Left cardiac atrium (tissue), 4 donors: ENCODE measurements around the gene ABHD15. TPM values are rescaled to one million over a fixed set of nuclear protein-coding genes. Genes with fewer than 3 reads are reported as not detected.
"Not testable (repeated sequence)": the region's sequence is repeated elsewhere in the genome, so short reads cannot be mapped to it uniquely, and the experiment has no call there.

Experiments
- ATAC-seq, 2 donors: fragments of 200-7000 bp; cut with Tn5 transposase; one replicate each; pipeline ENCODE4 v1.9.1; 2020; ENCODE audit warnings: mild to moderate bottlenecking in 2 of 2, moderate library complexity in 2 of 2
- DNase-seq: peaks from one replicate; pipeline ENCODE4 v3.0.0-alpha.2; 2020
- intact Hi-C, 2 donors: fragments of 100-400 bp; cut with DNase I; formaldehyde crosslinking; loops; one replicate each; pipeline versions ENCODE4 v1.14.1 to v1.15.1; 2022 to 2023
- total RNA-seq, 2 donors: library from RNA; stranded (reverse); fragmentation: NEBNext Ultra II Directional; extraction: Animal tissue kit (Norgen Biotek cat#: 25700); gene quantifications; one replicate each; pipeline ENCODE4 v1.2.1, GENCODE V29; 2021
- donor health status: DM: no; HTN: yes; CAD: no.
- donor health status: DM: no; HTN: yes; CAD: no; lungs with severe emphysema.
- donor health status: DM: yes; HTN: yes; CAD: no.
- donor health status: Dilated cardiomyopathy.

Gene ABHD15
- total RNA-seq, 2 donors from 2014 or later = 8.3 to 11.6 TPM

GRCh38 chr17:29559640-29560039 lies 7.2 kb downstream of the ABHD15 start:
- DNase-seq (no peak), ATAC-seq (no peak)
- intact Hi-C loops = no loop called here

- DNase-seq, intact Hi-C loops, ATAC-seq: not testable (repeated sequence)
These were observed 8.7 kb downstream of the ABHD15 start for GRCh38 chr17:29558139-29558538.

- intact Hi-C loops = no loop called here
- DNase-seq (no peak), ATAC-seq (no peak)
These were observed 9.1 kb downstream of the ABHD15 start for GRCh38 chr17:29557739-29558116.

- peak in 1 of 2 donors; percentile 85 for ATAC-seq
- no peak for DNase-seq
- intact Hi-C loops = no loop called here
These were observed 9.6 kb downstream of the ABHD15 start for GRCh38 chr17:29557085-29557738.

GRCh38 chr17:29555840-29556239 lies 11.0 kb downstream of the ABHD15 start:
- ATAC-seq (no peak), DNase-seq (no peak)
- intact Hi-C loops = no loop called here

GRCh38 chr17:29549177-29549923 lies 17.5 kb downstream of the ABHD15 start:
- ATAC-seq (peak; percentile 48 to 50), DNase-seq (no peak)
- intact Hi-C loops = no loop called here

- ATAC-seq = peak in 1 of 2 donors; percentile 61
- intact Hi-C loops = no loop called here
- no peak for DNase-seq
These were observed 20.0 kb downstream of the ABHD15 start for GRCh38 chr17:29546830-29547229.

- ATAC-seq (peak in 1 of 2 donors; percentile 90), DNase-seq (no peak)
- intact Hi-C loops = no loop called here
These were observed 20.8 kb downstream of the ABHD15 start for GRCh38 chr17:29546085-29546484.

GRCh38 chr17:29544066-29544465 lies 22.8 kb downstream of the ABHD15 start:
- no peak for ATAC-seq
- intact Hi-C loops = no loop called here
- DNase-seq = no peak

GRCh38 chr17:29533976-29534375 lies 32.9 kb downstream of the ABHD15 start:
- ATAC-seq (no peak), DNase-seq (no peak)
- intact Hi-C loops = loop anchor here in 1 of 2 donors (10.0 kb wide), 1 partner anchor 159 kb away; no protein-coding TSS in a partner anchor

GRCh38 chr17:29526322-29526721 lies 40.5 kb downstream of the ABHD15 start:
- ATAC-seq (no peak), DNase-seq (no peak)
- intact Hi-C loops = no loop called here

- intact Hi-C loops = no loop called here
- ATAC-seq = no peak
- DNase-seq = no peak
These were observed 42.1 kb downstream of the ABHD15 start for GRCh38 chr17:29524692-29525091.

GRCh38 chr17:29518359-29518758 lies 48.5 kb downstream of the ABHD15 start:
- DNase-seq (no peak), ATAC-seq (no peak)
- intact Hi-C loops = no loop called here

GRCh38 chr17:29514792-29515191 lies 52.0 kb downstream of the ABHD15 start:
- DNase-seq (no peak), ATAC-seq (no peak)
- intact Hi-C loops = no loop called here

- no peak for DNase-seq
- ATAC-seq = no peak
- intact Hi-C loops = no loop called here
These were observed 55.9 kb downstream of the ABHD15 start for GRCh38 chr17:29510953-29511352.

Other genes with a start within 250 kb of the ABHD15 start
- 10 to 100 TPM; 47.2 to 59.1 TPM for gene TAOK1, start 176.7 kb downstream of the ABHD15 start, total RNA-seq
- gene TP53I13, start 1.7 kb upstream of the ABHD15 start, total RNA-seq = 10 to 100 TPM; 42.0 to 48.8 TPM
- 10 to 100 TPM; 30.8 to 44.0 TPM for gene GIT1, start 22.6 kb upstream of the ABHD15 start, total RNA-seq
- 10 to 100 TPM in 1 of 2 donors, 1 to 10 TPM in 1; 8.1 to 10.5 TPM for gene ANKRD13B, start 26.1 kb upstream of the ABHD15 start, total RNA-seq
- 10 to 100 TPM; 67.0 to 82.1 TPM for gene CORO6, start 55.9 kb upstream of the ABHD15 start, total RNA-seq